GM19238 (cell line): ENCODE results near the gene APCDD1.
"Not testable (repeated sequence)": the region's sequence is repeated elsewhere in the genome, so short reads cannot be mapped to it uniquely, and the experiment has no call there.

ENCODE experiments used
- DNase-seq: peaks from one replicate; pipeline ENCODE4 v3.0.0; 2011; ENCODE audit warnings: low spot score; ENCODE audit not compliant: insufficient read length

APCDD1 gene

GRCh38 chr18:10524507-10525370 is 70.3 kb downstream of the APCDD1 start:
- DNase-seq: no peak

- DNase-seq: no peak
Observed at GRCh38 chr18:10525371-10525691, 70.9 kb downstream of the APCDD1 start.

DNA sequence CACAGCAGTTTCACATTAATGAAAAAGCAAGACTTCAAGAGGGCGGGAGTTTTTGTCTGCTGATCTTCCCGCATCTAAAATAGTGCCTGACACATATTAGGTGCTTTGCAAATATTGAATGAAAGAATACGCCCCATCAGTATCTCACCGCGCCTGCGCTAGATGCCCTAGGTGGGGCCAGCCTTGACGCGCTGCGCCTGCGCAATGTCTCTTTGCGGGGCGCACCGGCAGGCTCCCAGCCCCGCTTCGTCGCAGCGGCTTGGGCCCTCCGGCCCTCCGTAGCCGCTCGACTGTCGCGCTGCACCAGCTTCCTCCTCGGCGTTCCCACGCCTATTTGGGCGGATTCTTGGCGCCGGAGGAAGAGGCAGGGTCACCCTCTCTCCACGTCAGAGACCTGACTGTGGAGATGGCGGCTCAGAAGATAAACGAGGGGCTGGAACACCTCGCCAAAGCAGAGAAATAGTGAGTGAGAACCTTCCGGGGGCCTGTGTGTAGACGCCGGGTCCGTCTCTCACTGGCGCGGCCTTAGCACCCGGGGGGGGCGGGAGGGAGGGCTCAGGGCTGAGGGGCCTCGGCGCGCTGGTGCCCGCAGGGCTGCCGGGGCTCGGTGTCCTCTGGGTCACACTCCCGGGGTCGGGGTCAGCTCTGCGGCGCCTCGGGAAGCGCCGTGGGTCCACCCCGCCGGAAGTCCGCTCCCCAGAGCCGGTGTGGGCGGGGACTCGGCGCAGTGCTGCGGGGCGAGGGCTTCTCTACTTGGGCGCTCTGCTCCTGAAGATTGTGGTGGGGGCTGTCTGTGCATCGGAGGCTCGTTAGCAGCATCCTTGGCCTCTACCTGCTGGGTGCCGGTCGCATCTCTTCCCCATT is 71.5 kb downstream of the APCDD1 start, which contains the start of gene NAPG:
TSS of gene NAPG (plus strand) at position 331 of the 864 bp plus-strand sequence. CDS start at position 407, 76 bp downstream.
- peak; percentile 93 for DNase-seq

- DNase-seq: no peak
Observed at GRCh38 chr18:10526561-10526949, 72.1 kb downstream of the APCDD1 start.

GRCh38 chr18:10528439-10528838 is 74.0 kb downstream of the APCDD1 start:
- no peak for DNase-seq

DNA sequence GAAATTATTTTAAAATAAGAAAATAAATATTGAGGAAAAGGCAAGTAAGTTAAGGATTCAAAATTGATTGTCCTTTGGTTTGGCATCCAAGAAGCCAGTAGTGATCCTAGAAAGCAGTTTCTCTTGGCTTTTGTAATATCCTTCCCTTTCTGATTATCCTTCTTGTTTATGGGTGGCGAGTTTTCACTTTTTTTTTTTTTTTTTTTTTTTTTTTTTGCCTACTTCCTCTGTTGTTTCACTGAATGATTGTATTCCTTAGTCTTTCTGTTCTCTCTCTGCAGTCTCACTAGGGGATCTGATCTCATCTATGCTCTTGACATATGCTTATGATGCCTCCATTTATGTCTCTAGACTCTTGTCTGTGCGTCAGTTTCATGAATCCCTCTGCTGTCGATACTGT is 75.6 kb downstream of the APCDD1 start:
- no peak for DNase-seq

- DNase-seq: no peak
Observed at GRCh38 chr18:10530852-10531251, 76.4 kb downstream of the APCDD1 start.

DNA sequence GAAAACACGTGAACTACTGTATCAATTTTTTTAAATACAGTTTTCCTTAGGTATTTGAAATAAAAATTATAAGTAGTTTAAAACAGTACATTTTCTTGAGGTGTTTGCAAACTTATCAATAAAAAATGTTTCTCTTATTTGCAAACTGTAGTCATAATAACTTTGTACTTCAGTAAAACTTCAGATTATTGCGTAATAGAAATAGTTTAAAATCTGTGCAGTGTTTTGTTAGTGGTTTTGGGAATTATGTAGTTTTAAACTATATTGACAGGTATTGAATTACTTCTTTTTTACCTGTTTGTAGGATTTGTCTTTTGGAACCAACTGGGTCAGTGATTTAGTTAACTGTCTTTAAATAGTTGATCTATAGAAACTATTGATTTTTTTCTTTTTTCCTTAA is 78.7 kb downstream of the APCDD1 start:
- no peak for DNase-seq

GRCh38 chr18:10536280-10536679 is 81.8 kb downstream of the APCDD1 start:
- DNase-seq: no peak

DNA sequence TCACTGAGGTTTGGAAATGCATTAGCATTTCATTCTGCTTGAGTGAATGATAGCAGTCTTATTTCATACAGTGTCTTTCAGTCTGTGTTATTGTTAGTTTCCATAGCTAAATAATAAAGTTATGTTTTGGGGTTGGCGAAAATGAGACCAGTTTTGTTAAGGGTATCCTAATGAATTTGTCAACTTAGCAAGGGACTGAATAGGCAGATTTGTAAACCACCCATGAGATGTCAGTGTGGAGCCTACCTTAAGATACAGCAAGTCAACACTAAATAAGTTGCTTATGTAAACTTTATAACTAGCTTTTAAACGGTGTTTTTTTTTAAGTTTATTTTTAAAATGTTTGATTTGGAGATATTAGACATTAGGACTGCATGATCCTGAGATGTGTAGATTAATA is 83.3 kb downstream of the APCDD1 start:
- no peak for DNase-seq

- DNase-seq: not testable (repeated sequence)
Observed at GRCh38 chr18:10539124-10539523, 84.7 kb downstream of the APCDD1 start.
